Tongue (tissue), 2 donors: ENCODE results near the gene CASP5. TPM values are rescaled to one million over a fixed set of nuclear protein-coding genes. Genes with fewer than 3 reads are reported as not detected.
A peak's percentile ranks its signal among the peaks of the same experiment; 100 is the strongest.
"Not testable (repeated sequence)": the region's sequence is repeated elsewhere in the genome, so short reads cannot be mapped to it uniquely, and the experiment has no call there.

Source experiments
- DNase-seq: peaks from one replicate; pipeline ENCODE4 v3.0.0-alpha.2; 2015
- total RNA-seq: library from RNA; depleted of rRNA; stranded (reverse); fragments of >200 nt; gene quantifications from one replicate; pipeline ENCODE4 v1.2.3, GENCODE V29; 2014

The CASP5 gene
- total RNA-seq, 1 donor from 2014 or later: not detected

- DNase-seq: no peak
Measured at GRCh38 chr11:105033343-105033742, 10.4 kb upstream of the CASP5 start.

- DNase-seq: no peak
Measured at GRCh38 chr11:105032495-105032894, 9.5 kb upstream of the CASP5 start.

- DNase-seq: no peak
Measured at GRCh38 chr11:105027678-105028077, 4.7 kb upstream of the CASP5 start.

GRCh38 chr11:105024394-105024793 lies 1.4 kb upstream of the CASP5 start:
- no peak for DNase-seq

- DNase-seq: no peak
Measured at GRCh38 chr11:105022527-105022926, 441 bp downstream of the CASP5 start.

GRCh38 chr11:105007463-105007862 lies 15.5 kb downstream of the CASP5 start:
- no peak for DNase-seq

- no peak for DNase-seq
Measured at GRCh38 chr11:105005451-105005845, 17.5 kb downstream of the CASP5 start.

- no peak for DNase-seq
Measured at GRCh38 chr11:105004021-105004420, 18.9 kb downstream of the CASP5 start.

GRCh38 chr11:105003151-105003550 lies 19.8 kb downstream of the CASP5 start:
- DNase-seq: no peak

GRCh38 chr11:105000797-105001196 lies 22.2 kb downstream of the CASP5 start:
- no peak for DNase-seq

GRCh38 chr11:105000167-105000566 lies 22.8 kb downstream of the CASP5 start:
- DNase-seq: no peak

- DNase-seq: no peak
Measured at GRCh38 chr11:104999721-105000120, 23.2 kb downstream of the CASP5 start.

GRCh38 chr11:104997288-104997687 lies 25.7 kb downstream of the CASP5 start:
- DNase-seq: no peak

GRCh38 chr11:104995001-104995408 lies 28.0 kb downstream of the CASP5 start:
- no peak for DNase-seq

GRCh38 chr11:104992781-104993180 lies 30.2 kb downstream of the CASP5 start:
- no peak for DNase-seq

- no peak for DNase-seq
Measured at GRCh38 chr11:104991994-104992393, 31.0 kb downstream of the CASP5 start.

- no peak for DNase-seq
Measured at GRCh38 chr11:104984808-104985207, 38.2 kb downstream of the CASP5 start.

- DNase-seq: no peak
Measured at GRCh38 chr11:104979839-104980238, 43.1 kb downstream of the CASP5 start.

GRCh38 chr11:104973616-104974015 lies 49.4 kb downstream of the CASP5 start:
- DNase-seq: no peak

- DNase-seq: not testable (repeated sequence)
Measured at GRCh38 chr11:104972924-104973323, 50.0 kb downstream of the CASP5 start.

- DNase-seq: no peak
Measured at GRCh38 chr11:104970756-104971155, 52.2 kb downstream of the CASP5 start.

GRCh38 chr11:104968856-104969776 lies 53.9 kb downstream of the CASP5 start:
- DNase-seq: peak; percentile 40

- peak; percentile 64 for DNase-seq
Measured at GRCh38 chr11:104968355-104968855, 54.6 kb downstream of the CASP5 start, which contains the start of gene CASP4. CASP4 (minus strand) TSS chr11:104968574; CDS start chr11:104968525, 49 bp downstream.
